ENCODE measurements around the gene HACD1. TPM values are rescaled to one million over a fixed set of nuclear protein-coding genes. Genes with fewer than 3 reads are reported as not detected.

HACD1 gene
- total and polyA plus RNA-seq, 2 donors from 2014 or later, result 11.4 to 11.6 TPM

- H3K36me3 ChIP-seq (ENCODE audit: control insufficient read depth in 2 of 3, insufficient read depth in 3 of 3, low read length in 3 of 3), result no peaks in the 10 kb centered on the region
- H3K4me1 ChIP-seq (ENCODE audit: control insufficient read depth in 2 of 3, insufficient read depth in 2 of 3, low read depth in 1 of 3, low read length in 3 of 3), result no peaks in the 10 kb centered on the region
- H3K27me3 ChIP-seq (ENCODE audit: control insufficient read depth, insufficient read depth, low read length), result no peaks in the 10 kb centered on the region
- DNase-seq (no peak), FAIRE-seq (no peak)
- no peaks in the 10 kb centered on the region for H3K9me3 ChIP-seq (ENCODE audit: control insufficient read depth in 2 of 3, insufficient read depth in 1 of 3, low read length in 3 of 3)
- TF ChIP-seq CTCF (IDR thresholded peaks at IDR 0.05; ENCODE audit: borderline replicate concordance, extremely low read depth, insufficient read depth), result no peak
- intact Hi-C loops (cut with DNase I), result loop anchor here (10.0 kb wide), 1 partner anchor 135 kb away; no protein-coding TSS in a partner anchor
- H3K9ac ChIP-seq (ENCODE audit: low read length in 3 of 3), result no peak overlapping the region
- H3K4me3 ChIP-seq (ENCODE audit: low read length in 3 of 3), result no peak overlapping the region
- no peak overlapping the region for H3K27ac ChIP-seq (ENCODE audit: low read depth in 2 of 2, low read length in 2 of 2)
These were observed 7.6 kb downstream of the HACD1 start for GRCh38 chr10:17609523-17610079.

GRCh38 chr10:17607603-17608332 lies 9.4 kb downstream of the HACD1 start:
- no peaks in the 10 kb centered on the region for H3K9me3 ChIP-seq (ENCODE audit: control insufficient read depth in 2 of 3, insufficient read depth in 1 of 3, low read length in 3 of 3)
- H3K36me3 ChIP-seq (ENCODE audit: control insufficient read depth in 2 of 3, insufficient read depth in 3 of 3, low read length in 3 of 3), result no peaks in the 10 kb centered on the region
- TF ChIP-seq CTCF (IDR thresholded peaks at IDR 0.05; ENCODE audit: borderline replicate concordance, extremely low read depth, insufficient read depth), result peak; percentile 91
- peak in 3 of 5 donors; percentile 14 to 72 (median 54) for DNase-seq
- no peaks in the 10 kb centered on the region for H3K27me3 ChIP-seq (ENCODE audit: control insufficient read depth, insufficient read depth, low read length)
- no peak overlapping the region for H3K4me3 ChIP-seq (ENCODE audit: low read length in 3 of 3)
- no peak overlapping the region for H3K9ac ChIP-seq (ENCODE audit: low read length in 3 of 3)
- peak; percentile 94 for FAIRE-seq
- intact Hi-C loops (cut with DNase I), result loop anchor here (10.0 kb wide), 1 partner anchor 137 kb away; no protein-coding TSS in a partner anchor
- no peak overlapping the region for H3K27ac ChIP-seq (ENCODE audit: low read depth in 2 of 2, low read length in 2 of 2)
- no peaks in the 10 kb centered on the region for H3K4me1 ChIP-seq (ENCODE audit: control insufficient read depth in 2 of 3, insufficient read depth in 2 of 3, low read depth in 1 of 3, low read length in 3 of 3)

- H3K27ac ChIP-seq (ENCODE audit: low read depth in 2 of 2, low read length in 2 of 2), result no peak overlapping the region
- FAIRE-seq (no peak), DNase-seq (no peak)
- no peaks in the 10 kb centered on the region for H3K4me1 ChIP-seq (ENCODE audit: control insufficient read depth in 2 of 3, insufficient read depth in 2 of 3, low read depth in 1 of 3, low read length in 3 of 3)
- intact Hi-C loops (cut with DNase I), result loop anchor here (10.0 kb wide), 1 partner anchor 138 kb away; no protein-coding TSS in a partner anchor
- no peak overlapping the region for H3K4me3 ChIP-seq (ENCODE audit: low read length in 3 of 3)
- H3K9ac ChIP-seq (ENCODE audit: low read length in 3 of 3), result no peak overlapping the region
- no peaks in the 10 kb centered on the region for H3K27me3 ChIP-seq (ENCODE audit: control insufficient read depth, insufficient read depth, low read length)
- no peak for TF ChIP-seq CTCF (IDR thresholded peaks at IDR 0.05; ENCODE audit: borderline replicate concordance, extremely low read depth, insufficient read depth)
- no peaks in the 10 kb centered on the region for H3K9me3 ChIP-seq (ENCODE audit: control insufficient read depth in 2 of 3, insufficient read depth in 1 of 3, low read length in 3 of 3)
- H3K36me3 ChIP-seq (ENCODE audit: control insufficient read depth in 2 of 3, insufficient read depth in 3 of 3, low read length in 3 of 3), result no peaks in the 10 kb centered on the region
These were observed 10.1 kb downstream of the HACD1 start for GRCh38 chr10:17607060-17607459.
